Activated T-cell treated with anti-CD3 and anti-CD28 coated beads for 24 hours (primary cell): ENCODE data around the gene JMJD7.

Source experiments
- DNase-seq: peaks from one replicate; pipeline ENCODE4 v3.0.0-alpha.2; 2020; ENCODE audit warnings: low read depth

Gene JMJD7

DNA sequence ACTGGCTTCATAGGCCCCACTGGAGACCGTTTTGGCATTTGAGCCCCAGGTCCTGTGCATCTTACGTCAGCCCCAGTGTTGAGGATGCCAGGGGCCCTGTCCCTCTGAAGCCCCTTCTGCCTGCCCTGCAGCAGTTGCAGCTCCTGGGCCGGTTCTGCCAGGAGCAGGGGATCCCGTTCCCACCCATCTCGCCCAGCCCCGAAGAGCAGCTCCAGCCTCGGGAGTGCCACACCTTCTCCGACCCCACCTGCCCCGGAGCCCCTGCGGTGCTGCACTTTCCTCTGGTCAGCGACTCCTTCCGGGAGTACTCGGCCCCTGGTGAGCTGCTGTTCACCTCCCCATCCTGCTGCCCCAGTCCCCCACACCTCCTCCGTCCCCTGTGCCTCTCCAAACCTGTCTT is 19.3 kb downstream of the JMJD7 start:
- no peak for DNase-seq

DNA sequence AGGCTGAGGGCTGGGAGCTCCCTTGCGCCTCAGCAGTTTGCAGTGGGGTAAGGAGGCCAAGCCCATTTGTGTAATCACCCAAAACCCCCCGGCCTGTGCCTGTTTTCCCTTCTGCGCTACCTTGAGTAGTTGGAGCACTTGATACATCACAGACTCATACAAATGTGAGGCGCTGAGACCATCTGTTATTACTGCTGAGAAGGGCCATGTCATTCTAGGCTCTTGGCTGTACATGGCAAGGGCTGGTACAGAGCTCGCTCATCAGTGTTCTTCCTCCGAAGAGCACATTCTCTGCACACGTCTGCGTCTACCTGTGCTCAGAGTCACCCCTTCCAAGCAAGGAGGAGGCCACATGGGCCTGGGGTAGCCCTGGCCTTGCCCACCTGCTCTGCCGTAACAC is 20.1 kb downstream of the JMJD7 start:
- no peak for DNase-seq

- DNase-seq: no peak
Measured at GRCh38 chr15:41848631-41849030, 20.7 kb downstream of the JMJD7 start.

- no peak for DNase-seq
Measured at GRCh38 chr15:41849204-41849603, 21.3 kb downstream of the JMJD7 start.

- no peak for DNase-seq
Measured at GRCh38 chr15:41849861-41850260, 22.0 kb downstream of the JMJD7 start.

DNA sequence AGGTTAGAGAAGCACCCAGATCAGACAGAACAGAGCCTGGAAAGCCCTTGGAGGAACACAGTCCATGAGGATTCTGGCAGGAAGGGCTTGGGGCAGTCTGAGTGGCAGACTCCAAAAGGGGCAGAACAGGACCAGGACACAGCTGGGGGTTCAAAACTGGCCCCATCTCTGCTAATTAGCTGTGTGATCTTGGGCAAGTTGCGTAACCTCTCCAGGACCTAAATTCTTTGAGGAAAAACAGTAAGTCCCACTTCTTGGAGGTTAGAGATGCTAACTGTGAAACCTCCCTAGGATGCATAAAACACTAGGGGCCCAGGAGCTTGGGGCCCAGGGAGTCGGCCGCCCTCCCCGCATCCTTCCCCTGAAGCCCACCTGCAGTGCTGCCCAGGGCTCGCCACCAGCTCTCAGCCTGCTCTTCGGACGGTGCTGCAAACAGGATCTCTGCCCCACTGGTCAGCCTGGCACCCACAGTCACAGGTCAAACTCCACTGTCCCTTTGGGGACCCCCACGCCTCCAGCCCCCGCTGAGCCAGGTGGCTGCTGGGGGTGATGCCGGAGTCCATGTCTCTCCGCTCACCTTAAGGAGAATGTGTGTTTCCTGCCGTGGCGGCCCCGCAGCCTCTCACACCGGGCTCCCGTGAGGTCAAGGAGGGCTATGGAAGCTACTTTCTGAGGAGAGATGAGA is 22.7 kb downstream of the JMJD7 start:
- no peak for DNase-seq

DNA sequence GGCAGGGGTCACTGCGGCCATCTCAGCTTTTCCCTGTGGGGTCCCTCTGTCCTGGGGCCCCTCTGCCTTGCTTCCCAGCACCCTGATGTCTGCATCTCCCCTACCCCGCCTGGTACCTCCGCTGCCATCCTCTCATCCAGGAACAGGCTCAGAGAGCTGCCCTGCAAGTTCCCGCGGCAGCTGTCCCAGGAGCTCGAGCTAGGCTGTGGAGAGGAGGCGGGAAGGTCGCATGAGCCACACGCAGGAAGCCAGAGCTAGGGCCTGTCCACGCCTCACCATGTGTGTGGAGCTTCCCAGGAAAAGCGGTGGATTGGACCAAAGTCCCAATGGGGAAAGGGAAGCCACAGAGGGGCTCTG is 23.3 kb downstream of the JMJD7 start:
- no peak for DNase-seq

GRCh38 chr15:41851755-41852370 is 24.0 kb downstream of the JMJD7 start:
- DNase-seq: no peak

GRCh38 chr15:41852736-41853590 is 25.1 kb downstream of the JMJD7 start:
- DNase-seq: no peak

GRCh38 chr15:41853831-41854230 is 25.9 kb downstream of the JMJD7 start:
- no peak for DNase-seq

DNA sequence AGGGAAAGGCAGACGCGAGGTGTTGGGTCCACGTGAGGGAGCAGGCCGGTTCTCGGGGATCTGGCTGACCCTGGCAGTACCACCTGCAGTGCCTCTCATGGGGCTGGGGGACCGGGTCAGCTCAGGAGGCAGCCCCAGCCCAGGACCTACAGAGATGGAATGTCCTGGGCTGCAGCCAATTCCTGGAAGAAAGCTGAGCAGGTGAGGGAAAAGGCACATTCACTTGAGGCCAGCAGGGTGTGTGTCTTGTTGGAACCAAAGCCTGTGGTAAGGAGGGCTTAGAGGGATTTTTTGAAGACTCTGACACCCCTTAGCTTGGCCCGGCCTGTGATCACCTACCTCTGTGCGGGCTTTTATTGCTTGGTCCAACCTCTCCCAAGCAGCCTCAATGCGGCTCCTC is 26.6 kb downstream of the JMJD7 start:
- DNase-seq: no peak

- no peak for DNase-seq
Measured at GRCh38 chr15:41855261-41855961, 27.5 kb downstream of the JMJD7 start.

DNA sequence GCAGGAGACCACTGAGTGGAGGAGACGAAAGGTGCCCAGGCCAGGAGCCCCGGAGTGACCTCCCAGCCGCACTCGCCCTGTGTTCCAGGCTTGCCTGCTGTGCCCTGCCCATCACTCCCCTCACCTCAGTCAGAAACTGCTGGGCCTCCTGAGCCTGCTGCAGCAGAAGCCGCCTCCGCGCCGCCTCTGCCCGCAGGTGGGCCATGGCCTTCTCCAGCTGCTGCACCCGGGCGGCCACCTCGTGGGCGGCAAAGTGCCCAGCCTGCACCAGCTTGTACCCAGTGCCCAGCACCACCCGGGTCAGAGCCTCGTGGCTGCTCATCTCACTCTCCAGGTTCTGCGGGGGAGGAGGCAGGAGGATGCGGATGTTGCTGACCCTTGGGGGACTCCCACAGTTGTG is 28.4 kb downstream of the JMJD7 start:
- no peak for DNase-seq

DNA sequence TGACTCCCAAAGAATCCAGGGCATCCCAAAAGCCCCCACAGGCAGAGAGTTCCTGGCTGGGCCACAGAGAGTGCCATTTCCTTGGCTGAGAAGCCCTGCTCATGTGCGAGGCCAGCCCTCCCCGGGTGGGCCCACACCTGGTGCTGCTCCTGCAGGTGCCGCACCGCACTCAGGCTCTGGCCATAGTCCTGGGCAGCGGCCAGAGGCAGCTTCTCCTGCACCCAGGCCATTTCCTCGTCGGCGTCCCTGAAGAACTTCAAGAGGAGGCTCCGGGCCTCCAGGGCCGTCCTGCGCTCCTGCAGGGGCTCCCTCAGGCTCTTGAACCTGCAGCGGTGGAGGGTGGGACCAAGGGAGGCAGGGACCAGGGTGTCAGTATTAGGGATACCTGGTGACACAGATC is 28.8 kb downstream of the JMJD7 start:
- no peak for DNase-seq

DNA sequence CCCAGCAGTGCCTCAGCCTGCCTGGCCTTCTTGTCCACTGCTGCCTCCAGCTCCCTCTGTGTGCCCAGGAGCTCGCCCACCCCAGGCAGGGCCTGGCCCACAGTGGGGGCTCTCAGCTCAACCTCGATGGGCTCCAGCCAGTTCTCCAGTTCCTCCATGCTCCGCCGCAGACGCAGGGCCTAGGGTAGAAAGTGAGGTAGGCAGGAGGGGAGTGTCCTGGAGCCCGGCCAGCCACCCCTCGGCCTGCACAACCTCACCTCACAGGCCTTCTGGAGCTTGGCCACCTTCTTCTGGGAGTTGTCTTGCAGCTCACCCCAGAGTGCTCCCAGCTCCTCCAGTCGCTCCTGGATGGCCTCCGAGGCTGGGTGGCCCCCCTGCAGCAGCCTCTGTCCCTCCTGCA is 29.4 kb downstream of the JMJD7 start:
- no peak for DNase-seq

DNA sequence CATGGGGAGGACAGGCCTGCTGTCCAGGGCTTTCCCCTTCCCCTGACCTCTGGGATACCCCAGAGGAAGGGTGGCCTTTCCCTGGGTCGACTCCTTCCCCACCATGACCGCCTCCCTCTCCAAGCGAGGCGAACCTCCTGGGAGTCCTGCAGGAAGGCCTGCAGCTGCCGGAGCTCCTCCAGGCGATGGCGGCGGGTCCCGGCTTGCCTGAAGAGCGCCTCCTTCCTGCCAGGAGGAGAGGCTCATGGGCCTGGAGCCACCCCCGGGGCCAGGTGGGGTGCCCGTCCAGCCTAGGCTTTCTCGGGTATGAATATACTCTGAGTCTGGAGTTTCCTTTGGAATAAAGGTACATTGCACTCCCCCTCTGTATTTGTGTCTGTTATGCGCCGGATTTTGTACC is 30.9 kb downstream of the JMJD7 start:
- DNase-seq: no peak

DNA sequence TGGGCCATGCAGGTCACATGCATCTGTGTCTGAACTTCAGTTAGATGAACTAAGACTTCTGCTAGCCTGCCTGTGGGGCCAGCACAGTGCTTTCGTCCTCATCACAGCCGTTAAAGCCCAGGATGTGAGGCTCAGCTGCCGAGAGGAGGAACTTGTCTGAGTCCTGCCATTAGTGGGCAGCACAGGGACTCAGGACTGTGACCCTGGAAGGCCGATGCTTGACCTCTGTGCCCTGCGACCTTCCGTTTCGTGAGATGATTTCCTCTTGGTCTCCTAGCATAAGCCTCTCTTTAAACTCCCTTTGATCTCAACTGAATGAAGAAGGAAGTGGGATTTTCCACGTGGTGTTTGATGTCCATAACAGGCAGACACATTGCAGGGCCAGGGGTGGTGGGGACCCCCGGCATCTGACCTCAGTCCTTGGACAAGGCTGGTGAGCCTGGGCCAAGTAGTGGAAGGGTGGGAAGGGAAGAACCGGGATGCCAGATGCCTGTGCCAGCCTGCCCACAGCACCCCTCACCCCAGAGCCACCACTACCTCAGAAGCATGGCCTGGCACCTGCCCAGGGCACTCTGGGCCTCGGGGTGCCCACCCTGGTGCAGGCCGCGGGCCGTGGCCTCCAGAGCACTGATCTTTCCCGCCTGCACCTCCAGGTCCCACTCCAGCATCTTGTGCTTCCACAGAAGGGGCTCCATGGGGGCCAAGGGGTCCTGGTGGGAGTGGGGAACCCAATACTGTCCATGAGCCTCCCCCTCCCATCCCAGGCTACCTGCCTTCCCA is 32.3 kb downstream of the JMJD7 start:
- DNase-seq: no peak

- DNase-seq: no peak
Measured at GRCh38 chr15:41861736-41862356, 34.0 kb downstream of the JMJD7 start.

- no peak for DNase-seq
Measured at GRCh38 chr15:41862515-41863116, 34.7 kb downstream of the JMJD7 start.

GRCh38 chr15:41865490-41866055 is 37.7 kb downstream of the JMJD7 start:
- no peak for DNase-seq

GRCh38 chr15:41866263-41866703 is 38.4 kb downstream of the JMJD7 start:
- no peak for DNase-seq
